BLaER1 treated with 17β-estradiol and CSF1 and Interleukin-3, amounts not matched to agents 10 nM and 100 nM (cell line): ENCODE measurements around the gene SACS.

ENCODE experiments used
- H3K27ac ChIP-seq, 11 experiments: shearing (Covaris generic); formaldehyde crosslinking; 2 replicates each; pipeline ENCODE4 v1.8.1; 2022
- H3K27me3 ChIP-seq, 11 experiments: shearing (Covaris generic); formaldehyde crosslinking; 2 replicates each; pipeline ENCODE4 v1.8.1; 2022
- H3K36me3 ChIP-seq, 11 experiments: shearing (Covaris generic); formaldehyde crosslinking; 2 replicates each; pipeline ENCODE4 v1.8.1; 2022
- H3K4me1 ChIP-seq, 10 experiments: shearing (Covaris generic); formaldehyde crosslinking; 2 replicates each; pipeline ENCODE4 v1.8.1; 2022
- H3K4me2 ChIP-seq, 11 experiments: shearing (Covaris generic); formaldehyde crosslinking; 2 replicates each; pipeline ENCODE4 v1.8.1; 2022
- H3K4me3 ChIP-seq, 10 experiments: shearing (Covaris generic); formaldehyde crosslinking; 2 replicates each; pipeline ENCODE4 v1.8.1; 2022
- H3K9ac ChIP-seq, 11 experiments: shearing (Covaris generic); formaldehyde crosslinking; 2 replicates each; pipeline ENCODE4 v1.8.1; 2022
- H3K9me3 ChIP-seq, 11 experiments: shearing (Covaris generic); formaldehyde crosslinking; replicated peaks in 1 of 11; 2 replicates each; pipeline ENCODE4 v1.8.1; 2022
- H4K20me1 ChIP-seq, 11 experiments: shearing (Covaris generic); formaldehyde crosslinking; 2 replicates each; pipeline ENCODE4 v1.8.1; 2022
- Cebpa-rat ChIP-seq, 11 experiments: shearing (Covaris generic); IDR thresholded peaks; 2 replicates each; pipeline ENCODE4 v1.8.1; 2022

SACS gene

GRCh38 chr13:23399347-23399746 is 34.2 kb downstream of the SACS start:
- Histone ChIP-seq H4K20me1 (no peaks in the 10 kb centered on the region), H3K4me1 (no peaks in the 10 kb centered on the region), H3K9ac (no peak overlapping the region), H3K27ac (no peak overlapping the region), H3K27me3 (no peaks in the 10 kb centered on the region), H3K4me3 (no peak overlapping the region), H3K4me2 (no peak overlapping the region), H3K9me3 (peaks cover 11 to 33% (median 21%) of the 10 kb centered on the region in 11 experiments; a peak in 21 of 22 replicates), H3K36me3 (no peaks in the 10 kb centered on the region)
- TF ChIP-seq Cebpa-rat (IDR thresholded peaks at IDR 0.05): no peak

DNA sequence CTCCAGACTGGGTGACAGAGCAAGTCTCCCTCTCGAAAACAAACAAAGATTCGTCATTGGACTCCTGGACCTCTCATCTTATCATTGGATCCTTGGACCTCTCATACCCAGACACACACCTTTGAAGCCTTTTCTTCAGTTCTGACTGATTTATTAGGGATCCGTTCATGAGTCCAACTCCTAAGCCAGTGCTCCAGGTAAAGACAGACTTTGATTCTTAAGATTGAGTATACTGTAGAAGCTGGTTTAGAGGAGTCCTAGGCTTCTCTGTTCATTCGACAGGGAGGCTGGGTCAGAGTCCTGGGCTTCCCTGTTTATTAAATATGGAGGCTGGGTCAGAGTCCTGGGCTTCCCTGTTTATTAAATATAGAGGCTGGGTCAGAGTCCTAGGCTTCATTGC is 38.7 kb downstream of the SACS start:
- Histone ChIP-seq H3K4me1 (no peaks in the 10 kb centered on the region), H3K27ac (no peak overlapping the region), H3K9me3 (peaks cover 8 to 26% (median 17%) of the 10 kb centered on the region in 11 experiments; a peak in 21 of 22 replicates), H3K36me3 (no peaks in the 10 kb centered on the region), H3K27me3 (no peaks in the 10 kb centered on the region), H3K4me3 (no peak overlapping the region), H3K9ac (no peak overlapping the region), H3K4me2 (no peak overlapping the region), H4K20me1 (no peaks in the 10 kb centered on the region)
- no peak for TF ChIP-seq Cebpa-rat (IDR thresholded peaks at IDR 0.05)

GRCh38 chr13:23392925-23393645 is 40.4 kb downstream of the SACS start:
- no peaks in the 10 kb centered on the region for H3K27me3 ChIP-seq
- H3K4me3 ChIP-seq: no peak overlapping the region
- no peaks in the 10 kb centered on the region for H4K20me1 ChIP-seq
- H3K27ac ChIP-seq: no peak overlapping the region
- H3K9ac ChIP-seq: no peak overlapping the region
- no peak overlapping the region for H3K4me2 ChIP-seq
- TF ChIP-seq Cebpa-rat (IDR thresholded peaks at IDR 0.05): no peak
- H3K9me3 ChIP-seq: peaks cover 0 to 13% (median 8%) of the 10 kb centered on the region in 11 experiments; a peak in 6 of 22 replicates
- H3K4me1 ChIP-seq: no peaks in the 10 kb centered on the region
- H3K36me3 ChIP-seq: no peaks in the 10 kb centered on the region

- H3K4me1 ChIP-seq: no peaks in the 10 kb centered on the region
- H3K36me3 ChIP-seq: no peaks in the 10 kb centered on the region
- no peak overlapping the region for H3K9ac ChIP-seq
- H3K4me3 ChIP-seq: no peak overlapping the region
- H4K20me1 ChIP-seq: no peaks in the 10 kb centered on the region
- TF ChIP-seq Cebpa-rat (IDR thresholded peaks at IDR 0.05): no peak
- no peak overlapping the region for H3K4me2 ChIP-seq
- no peak overlapping the region for H3K27ac ChIP-seq
- H3K9me3 ChIP-seq: peaks cover 0 to 13% (median 8%) of the 10 kb centered on the region in 11 experiments; a peak in 6 of 22 replicates
- H3K27me3 ChIP-seq: no peaks in the 10 kb centered on the region
Measured at GRCh38 chr13:23392313-23392712, 41.2 kb downstream of the SACS start.

GRCh38 chr13:23391752-23392151 is 41.8 kb downstream of the SACS start:
- no peak overlapping the region for H3K4me3 ChIP-seq
- H3K9ac ChIP-seq: no peak overlapping the region
- no peaks in the 10 kb centered on the region for H3K4me1 ChIP-seq
- no peaks in the 10 kb centered on the region for H3K36me3 ChIP-seq
- H3K9me3 ChIP-seq: peaks cover 0 to 18% (median 8%) of the 10 kb centered on the region in 11 experiments; a peak in 6 of 22 replicates
- no peak overlapping the region for H3K27ac ChIP-seq
- H3K27me3 ChIP-seq: no peaks in the 10 kb centered on the region
- H4K20me1 ChIP-seq: no peaks in the 10 kb centered on the region
- no peak overlapping the region for H3K4me2 ChIP-seq
- no peak for TF ChIP-seq Cebpa-rat (IDR thresholded peaks at IDR 0.05)

DNA sequence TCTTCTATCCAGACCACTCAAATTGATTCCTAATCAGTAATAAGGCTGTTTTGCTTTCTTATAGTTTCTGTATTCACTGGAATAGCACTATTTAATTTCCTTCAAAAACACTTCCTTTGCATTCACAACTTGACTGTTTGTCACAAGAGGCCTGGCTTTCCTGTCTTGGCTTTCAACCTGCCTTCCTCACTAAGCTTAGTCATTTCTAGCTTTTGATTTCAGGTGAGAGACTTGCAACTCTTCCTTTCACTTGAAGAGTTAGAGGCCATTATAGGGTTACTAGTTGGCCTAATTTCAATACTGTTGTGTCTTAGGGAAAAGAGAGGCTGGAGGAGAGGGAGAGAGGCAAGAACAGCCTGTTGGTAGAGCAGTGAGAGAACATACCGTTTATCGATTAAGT is 47.0 kb downstream of the SACS start:
- Histone ChIP-seq H3K27me3 (no peaks in the 10 kb centered on the region), H3K27ac (no peak overlapping the region), H3K36me3 (no peaks in the 10 kb centered on the region), H3K9ac (no peak overlapping the region), H3K4me2 (no peak overlapping the region), H3K4me1 (peaks cover 0 to 12% (median 7%) of the 10 kb centered on the region in 10 experiments; a peak in 13 of 20 replicates), H3K9me3 (peaks cover 0 to 22% (median 3%) of the 10 kb centered on the region in 11 experiments; a peak in 3 of 22 replicates), H3K4me3 (no peak overlapping the region), H4K20me1 (no peaks in the 10 kb centered on the region)
- no peak for TF ChIP-seq Cebpa-rat (IDR thresholded peaks at IDR 0.05)

DNA sequence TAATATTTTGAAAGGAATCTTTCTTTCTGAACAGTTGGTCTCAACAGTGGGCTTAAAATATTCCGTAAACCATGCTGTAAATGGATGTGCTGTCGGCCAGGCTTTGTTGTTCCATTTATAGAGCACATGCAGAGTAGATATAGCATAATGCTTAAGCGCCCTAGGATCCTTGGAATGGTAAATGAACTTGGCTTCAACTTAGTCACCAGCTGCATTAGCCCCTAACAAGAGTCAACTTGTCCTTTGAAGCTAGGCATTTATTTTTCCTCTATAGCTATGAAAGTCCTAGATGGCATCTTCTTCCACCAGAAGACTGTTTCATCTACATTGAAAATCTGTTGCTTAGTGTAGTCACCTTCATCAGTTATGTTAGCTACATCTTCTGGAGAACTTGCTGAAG is 47.6 kb downstream of the SACS start:
- Histone ChIP-seq H3K4me2 (no peak overlapping the region), H3K9ac (no peak overlapping the region), H3K36me3 (no peaks in the 10 kb centered on the region), H4K20me1 (no peaks in the 10 kb centered on the region), H3K27me3 (no peaks in the 10 kb centered on the region), H3K4me1 (peaks cover 0 to 18% (median 11%) of the 10 kb centered on the region in 10 experiments; a peak in 15 of 20 replicates), H3K27ac (no peak overlapping the region), H3K9me3 (peaks cover 0 to 22% (median 3%) of the 10 kb centered on the region in 11 experiments; a peak in 3 of 22 replicates), H3K4me3 (no peak overlapping the region)
- TF ChIP-seq Cebpa-rat (IDR thresholded peaks at IDR 0.05): no peak

GRCh38 chr13:23384111-23384510 is 49.4 kb downstream of the SACS start:
- no peaks in the 10 kb centered on the region for H4K20me1 ChIP-seq
- H3K4me3 ChIP-seq: no peak overlapping the region
- peaks cover 0 to 24% (median 5%) of the 10 kb centered on the region in 11 experiments; a peak in 12 of 22 replicates for H3K9me3 ChIP-seq
- H3K4me2 ChIP-seq: no peak overlapping the region; a peak in 1 of 22 replicates
- H3K9ac ChIP-seq: no peak overlapping the region
- no peak for TF ChIP-seq Cebpa-rat (IDR thresholded peaks at IDR 0.05)
- no peaks in the 10 kb centered on the region for H3K27me3 ChIP-seq
- H3K36me3 ChIP-seq: no peaks in the 10 kb centered on the region
- no peak overlapping the region for H3K27ac ChIP-seq
- H3K4me1 ChIP-seq: peaks cover 12 to 36% (median 29%) of the 10 kb centered on the region in 10 experiments

GRCh38 chr13:23383151-23383550 is 50.4 kb downstream of the SACS start:
- Histone ChIP-seq H3K4me2 (no peak overlapping the region), H4K20me1 (no peaks in the 10 kb centered on the region), H3K4me3 (no peak overlapping the region), H3K27ac (no peak overlapping the region), H3K4me1 (peaks cover 22 to 44% (median 38%) of the 10 kb centered on the region in 10 experiments), H3K9ac (no peak overlapping the region), H3K9me3 (peaks cover 0 to 27% (median 7%) of the 10 kb centered on the region in 11 experiments; a peak in 12 of 22 replicates), H3K36me3 (no peaks in the 10 kb centered on the region), H3K27me3 (no peaks in the 10 kb centered on the region)
- TF ChIP-seq Cebpa-rat (IDR thresholded peaks at IDR 0.05): no peak
